T-helper 1 cell treated with Interleukin-12 subunit alpha and Interleukin-12 subunit beta and Interleukin-4 antibody, amounts not matched to agents 30 μg/mL and 1 μg/mL, for 36 hours (primary cell): ENCODE results near the gene ITPK1.
"Not testable (repeated sequence)": the region's sequence is repeated elsewhere in the genome, so short reads cannot be mapped to it uniquely, and the experiment has no call there.

ENCODE experiments used
- H3K27ac Mint-ChIP-seq: one replicate; pipeline ENCODE4 v1.8.0; 2021; ENCODE audit warnings: mild to moderate bottlenecking, mixed read lengths
- H3K27me3 Mint-ChIP-seq: one replicate; pipeline ENCODE4 v1.8.0; 2021; ENCODE audit warnings: low read depth, mixed read lengths
- H3K36me3 Mint-ChIP-seq: one replicate; pipeline ENCODE4 v1.8.0; 2021; ENCODE audit warnings: low read depth, mixed read lengths
- H3K4me1 Mint-ChIP-seq: one replicate; pipeline ENCODE4 v1.8.0; 2021; ENCODE audit warnings: low read depth, mixed read lengths
- H3K4me3 Mint-ChIP-seq: one replicate; pipeline ENCODE4 v1.8.0; 2021; ENCODE audit warnings: mild to moderate bottlenecking, moderate library complexity, mixed read lengths
- H3K9me3 Mint-ChIP-seq: one replicate; pipeline ENCODE4 v1.8.0; 2021; ENCODE audit warnings: mixed read lengths

The ITPK1 gene

DNA sequence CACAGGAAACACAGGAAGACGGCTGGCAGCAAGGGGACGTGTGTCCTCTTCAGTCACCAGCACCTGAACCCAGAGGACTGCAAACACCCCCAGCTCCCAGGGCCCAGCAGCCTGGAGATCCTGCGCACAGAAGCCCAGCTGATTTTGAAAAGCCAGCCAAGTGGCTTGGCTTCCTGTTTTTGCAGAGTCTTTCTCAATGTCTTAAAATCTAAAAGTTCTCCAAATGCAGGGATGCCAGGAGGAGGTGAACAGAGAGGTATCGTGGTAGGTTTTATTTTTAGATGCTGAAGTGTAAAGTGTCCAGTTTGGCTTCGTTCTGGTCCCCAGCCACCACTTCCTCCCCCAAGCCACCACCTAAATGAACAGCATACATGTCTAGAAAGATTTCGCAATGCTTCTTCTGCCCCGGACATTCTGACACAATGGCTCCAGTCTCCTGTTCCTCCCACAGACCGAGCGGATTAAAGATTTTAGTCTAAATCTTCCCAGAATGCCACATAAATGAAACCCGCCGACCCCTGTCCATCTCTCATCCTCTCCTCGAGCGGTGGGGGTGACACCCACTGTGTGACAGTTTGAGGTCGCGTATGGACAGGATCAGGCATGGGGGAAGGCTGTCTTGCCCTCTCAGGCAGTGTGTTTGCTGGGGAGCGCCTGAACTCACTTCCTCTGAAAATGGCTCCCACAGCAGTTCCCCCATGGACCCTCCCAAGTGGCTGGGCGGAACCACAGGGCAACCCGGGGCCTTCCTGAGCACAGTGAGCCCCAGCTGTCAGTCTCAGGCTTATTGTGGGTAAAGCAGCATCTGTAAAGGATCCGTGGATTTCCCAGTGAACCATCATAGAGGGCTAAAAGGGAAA is 41.6 kb downstream of the ITPK1 start:
- Mint-ChIP-seq H3K4me1 (peaks cover 17% of the 10 kb centered on the region), H3K27me3 (no peaks in the 10 kb centered on the region), H3K27ac (peak overlapping the region; percentile 31), H3K36me3 (peaks cover 2% of the 10 kb centered on the region), H3K9me3 (no peaks in the 10 kb centered on the region), H3K4me3 (no peak overlapping the region)

DNA sequence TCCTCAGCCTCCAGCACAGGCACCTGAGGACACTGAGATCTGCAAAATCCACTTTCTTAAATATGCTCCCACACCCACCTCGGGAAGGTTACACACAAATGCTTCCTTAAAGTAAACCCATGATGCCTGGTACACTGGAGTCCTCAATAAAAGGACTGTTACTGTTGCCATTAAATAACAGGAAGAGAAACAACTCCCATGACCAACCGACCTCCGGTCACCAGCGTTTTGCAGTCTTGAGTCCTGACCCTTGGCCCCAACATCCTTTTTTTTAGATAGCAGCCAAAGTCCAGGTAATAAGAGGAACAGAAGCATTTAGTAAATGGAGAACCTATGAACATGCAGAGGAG is 42.4 kb downstream of the ITPK1 start:
- no peak overlapping the region for H3K4me3 Mint-ChIP-seq
- H3K9me3 Mint-ChIP-seq = no peaks in the 10 kb centered on the region
- no peaks in the 10 kb centered on the region for H3K27me3 Mint-ChIP-seq
- no peak overlapping the region for H3K27ac Mint-ChIP-seq
- peaks cover 15% of the 10 kb centered on the region for H3K4me1 Mint-ChIP-seq
- H3K36me3 Mint-ChIP-seq = peaks cover 2% of the 10 kb centered on the region

DNA sequence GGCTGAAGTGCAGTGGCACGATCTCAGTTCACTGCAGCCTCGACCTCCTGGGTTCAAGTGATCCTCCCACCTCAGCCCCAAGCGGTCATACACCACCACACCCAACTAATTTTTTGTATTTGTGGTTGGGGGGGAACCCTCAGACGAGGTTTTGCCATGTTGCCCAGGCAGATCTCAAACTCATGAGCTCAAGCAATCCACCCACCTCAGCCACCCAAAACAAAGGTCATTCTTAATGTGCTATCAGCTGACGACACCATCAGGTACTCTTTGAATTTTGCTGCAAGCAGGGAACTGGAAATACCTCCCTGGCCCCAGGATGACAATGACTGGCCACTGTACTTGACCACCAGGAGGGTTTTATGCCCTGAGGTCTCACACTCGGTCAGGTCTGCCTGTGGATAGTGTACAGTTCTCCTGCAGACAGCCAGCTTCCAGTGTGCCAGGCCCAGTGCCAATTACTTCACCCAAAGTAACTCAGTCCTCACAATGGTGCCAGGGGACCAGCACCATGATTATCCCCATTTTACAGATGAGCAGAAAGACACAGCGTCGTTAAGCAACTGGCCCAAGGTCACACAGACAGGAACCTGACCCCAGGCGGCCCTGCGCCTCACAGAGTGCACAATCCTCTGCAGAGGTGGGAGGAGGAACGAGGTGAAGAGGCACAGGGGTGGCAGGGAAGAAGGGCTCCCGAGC is 42.9 kb downstream of the ITPK1 start:
- Mint-ChIP-seq H3K36me3 (peaks cover 2% of the 10 kb centered on the region), H3K27ac (no peak overlapping the region), H3K4me3 (no peak overlapping the region), H3K4me1 (peaks cover 15% of the 10 kb centered on the region), H3K27me3 (no peaks in the 10 kb centered on the region), H3K9me3 (no peaks in the 10 kb centered on the region)

DNA sequence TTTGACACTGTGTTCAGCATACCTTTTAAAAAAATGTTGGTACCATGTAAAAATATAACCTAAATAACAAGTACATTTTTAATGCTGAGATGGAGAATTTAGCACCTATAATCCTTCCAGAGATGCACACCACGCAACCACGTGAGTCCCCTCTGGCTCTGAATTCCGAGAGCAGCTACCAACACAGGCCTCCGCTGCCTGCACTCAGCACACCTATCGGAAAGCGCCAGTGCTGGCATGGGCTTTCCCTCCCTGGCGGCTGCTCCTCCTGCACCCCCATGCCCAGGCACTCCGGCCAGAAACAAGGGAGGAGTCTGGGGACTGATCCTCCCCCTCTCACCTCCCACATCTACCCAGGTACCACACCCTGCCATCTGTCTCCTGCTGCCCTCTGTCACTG is 47.0 kb downstream of the ITPK1 start:
- H3K36me3 Mint-ChIP-seq = no peaks in the 10 kb centered on the region
- H3K9me3 Mint-ChIP-seq = no peaks in the 10 kb centered on the region
- no peaks in the 10 kb centered on the region for H3K27me3 Mint-ChIP-seq
- H3K4me1 Mint-ChIP-seq = peaks cover 36% of the 10 kb centered on the region
- H3K27ac Mint-ChIP-seq = no peak overlapping the region
- H3K4me3 Mint-ChIP-seq = no peak overlapping the region

DNA sequence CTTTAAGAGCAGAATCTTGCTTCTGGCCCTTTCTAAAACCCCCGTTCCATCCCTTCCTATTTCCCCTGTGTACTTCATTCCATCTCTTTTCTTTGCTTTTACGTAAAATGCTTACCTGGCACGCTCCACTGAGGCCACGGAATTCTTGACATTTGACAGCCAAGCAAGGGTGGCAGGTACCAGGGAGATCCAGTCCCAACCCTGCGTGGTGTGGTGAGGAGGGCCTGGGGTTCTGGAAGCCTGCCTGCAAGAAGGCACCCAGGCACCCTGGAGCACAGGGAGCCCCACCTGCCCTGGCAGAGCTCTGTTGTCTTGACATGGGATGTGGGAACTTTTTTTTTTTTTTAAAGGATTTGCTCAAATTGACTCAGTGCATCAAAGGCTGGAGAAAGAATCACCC is 48.6 kb downstream of the ITPK1 start:
- H3K9me3 Mint-ChIP-seq = no peaks in the 10 kb centered on the region
- H3K27me3 Mint-ChIP-seq = no peaks in the 10 kb centered on the region
- no peak overlapping the region for H3K27ac Mint-ChIP-seq
- no peak overlapping the region for H3K4me3 Mint-ChIP-seq
- H3K36me3 Mint-ChIP-seq = no peaks in the 10 kb centered on the region
- H3K4me1 Mint-ChIP-seq = peaks cover 31% of the 10 kb centered on the region

DNA sequence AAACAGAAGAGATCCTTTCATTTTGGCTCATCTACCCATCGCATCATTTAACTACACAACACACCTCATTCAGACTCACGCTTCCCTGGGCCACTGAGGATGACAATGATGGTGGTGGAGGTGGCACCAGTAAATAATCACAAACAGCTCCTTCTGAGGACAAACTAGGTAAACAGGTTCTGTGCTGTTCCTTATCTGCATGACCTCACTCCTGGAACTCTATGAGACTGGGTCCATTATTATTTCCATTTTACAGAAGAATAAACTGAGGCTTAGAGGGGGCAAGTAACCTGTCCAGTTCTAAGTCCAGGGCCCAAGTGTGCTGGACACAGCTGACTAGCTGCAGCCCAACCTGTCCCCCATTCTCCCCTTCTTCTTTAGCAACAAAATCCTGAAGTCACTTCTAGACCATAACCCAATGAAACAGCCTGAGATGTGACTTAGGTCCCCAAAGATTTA is 50.4 kb downstream of the ITPK1 start:
- peaks cover 40% of the 10 kb centered on the region for H3K4me1 Mint-ChIP-seq
- peak overlapping the region; percentile 75 for H3K27ac Mint-ChIP-seq
- H3K9me3 Mint-ChIP-seq = no peaks in the 10 kb centered on the region
- no peaks in the 10 kb centered on the region for H3K27me3 Mint-ChIP-seq
- H3K36me3 Mint-ChIP-seq = no peaks in the 10 kb centered on the region
- H3K4me3 Mint-ChIP-seq = no peak overlapping the region

DNA sequence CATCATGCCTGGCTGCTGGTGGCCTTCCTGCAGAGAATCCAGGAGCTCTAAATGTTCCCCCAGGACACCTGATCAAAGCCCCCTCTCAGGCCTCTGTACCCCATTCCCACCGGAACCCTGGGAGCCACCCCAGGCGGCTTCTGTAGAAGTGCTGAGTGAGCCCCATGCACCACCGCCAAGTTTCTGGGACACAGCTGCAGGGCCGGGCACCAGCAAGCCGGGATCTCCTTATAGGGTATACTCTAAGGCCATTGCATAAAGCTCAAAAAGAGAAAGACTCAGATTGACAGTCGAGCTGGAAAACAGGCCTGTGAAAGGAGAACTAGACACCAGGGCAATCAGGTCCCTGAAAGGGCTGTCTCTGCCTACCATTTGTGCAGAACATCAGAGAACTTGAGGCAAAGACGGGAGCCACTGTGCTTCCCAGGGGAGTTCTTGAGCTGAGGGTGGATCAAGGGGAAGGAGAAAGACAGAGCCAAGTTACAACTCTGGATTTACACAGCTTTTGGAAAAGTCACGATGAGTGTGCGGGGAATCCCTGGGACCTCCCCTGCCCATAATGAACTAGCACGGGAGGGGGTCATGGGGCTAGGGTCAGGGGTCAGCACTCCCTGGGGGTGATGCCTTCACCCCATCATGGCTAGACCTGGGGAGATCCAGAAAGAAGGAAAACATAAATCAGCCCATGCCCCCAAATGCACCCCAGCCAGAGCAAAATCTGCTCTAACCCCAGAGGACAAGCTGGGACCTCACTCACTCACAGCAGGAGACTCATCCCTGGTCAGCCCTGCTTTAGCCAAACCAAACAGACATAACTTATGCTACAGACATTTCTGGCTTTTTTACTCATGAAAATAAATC is 51.1 kb downstream of the ITPK1 start:
- Mint-ChIP-seq H3K36me3 (no peaks in the 10 kb centered on the region), H3K27ac (peak overlapping the region; percentile 75), H3K27me3 (no peaks in the 10 kb centered on the region), H3K9me3 (no peaks in the 10 kb centered on the region), H3K4me1 (peaks cover 43% of the 10 kb centered on the region), H3K4me3 (no peak overlapping the region)

DNA sequence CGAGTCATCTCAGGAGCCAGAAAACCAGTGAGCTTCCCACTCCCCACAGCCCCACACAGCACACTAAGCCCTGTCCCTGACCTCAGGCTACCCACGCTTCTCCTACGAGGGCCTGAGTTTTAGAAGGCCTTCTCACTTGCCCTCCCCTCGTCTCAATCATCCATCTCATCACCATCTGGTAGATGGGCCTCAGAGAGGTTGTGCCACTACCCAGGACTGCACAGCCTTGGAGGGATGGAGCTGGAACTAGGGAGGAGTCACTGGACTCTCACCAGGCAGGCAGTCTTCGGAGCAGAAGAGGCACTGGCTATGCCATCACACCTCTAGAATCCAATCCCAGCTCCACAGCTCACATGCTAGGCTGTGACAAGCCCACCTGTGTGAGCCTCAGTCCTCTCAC is 52.3 kb downstream of the ITPK1 start:
- H3K4me3 Mint-ChIP-seq = no peak overlapping the region
- peaks cover 43% of the 10 kb centered on the region for H3K4me1 Mint-ChIP-seq
- no peaks in the 10 kb centered on the region for H3K36me3 Mint-ChIP-seq
- no peaks in the 10 kb centered on the region for H3K9me3 Mint-ChIP-seq
- H3K27ac Mint-ChIP-seq = no peak overlapping the region
- H3K27me3 Mint-ChIP-seq = no peaks in the 10 kb centered on the region

DNA sequence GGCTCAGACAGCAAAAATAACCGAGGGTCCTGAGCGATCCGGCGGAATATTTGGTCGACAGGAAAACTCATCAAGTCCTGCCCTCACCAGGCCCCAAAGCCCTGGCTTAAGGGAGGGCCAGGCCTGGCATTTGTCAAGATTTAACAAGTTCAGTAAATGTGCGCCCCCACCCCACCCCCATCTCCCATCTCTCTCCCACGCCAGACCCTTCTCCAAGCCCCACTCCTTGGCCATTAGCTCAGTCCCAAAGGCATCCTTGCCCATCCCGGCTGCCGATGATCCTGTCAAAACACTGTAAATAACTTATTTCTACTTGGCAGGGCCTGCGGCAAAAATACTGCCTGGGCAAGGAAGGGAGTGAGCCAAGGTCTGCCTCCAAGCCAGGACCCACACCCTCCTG is 52.8 kb downstream of the ITPK1 start:
- no peak overlapping the region for H3K27ac Mint-ChIP-seq
- no peaks in the 10 kb centered on the region for H3K36me3 Mint-ChIP-seq
- H3K9me3 Mint-ChIP-seq = no peaks in the 10 kb centered on the region
- H3K4me3 Mint-ChIP-seq = no peak overlapping the region
- peaks cover 43% of the 10 kb centered on the region for H3K4me1 Mint-ChIP-seq
- no peaks in the 10 kb centered on the region for H3K27me3 Mint-ChIP-seq

DNA sequence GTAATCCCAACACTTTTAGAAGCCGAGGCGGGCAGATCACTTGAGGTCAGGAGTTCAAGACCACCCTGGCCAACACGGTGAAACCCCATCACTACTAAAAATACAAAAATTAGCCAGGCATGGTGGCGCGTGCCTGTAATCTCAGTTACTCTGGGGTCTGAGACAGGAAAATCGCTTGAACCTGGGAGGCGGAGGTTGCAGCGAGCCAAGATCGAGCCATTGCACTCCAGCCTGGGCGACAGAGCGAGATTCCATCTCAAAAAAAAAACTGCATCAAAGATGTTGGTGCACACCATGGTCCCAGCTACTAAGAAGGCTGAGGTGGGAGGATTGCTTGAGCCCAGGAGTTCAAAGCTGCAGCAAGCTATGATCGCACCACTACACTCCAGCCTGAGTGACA is 53.7 kb downstream of the ITPK1 start:
- H3K4me1 Mint-ChIP-seq = peaks cover 38% of the 10 kb centered on the region
- not testable (repeated sequence) for H3K36me3 Mint-ChIP-seq, H3K4me3 Mint-ChIP-seq, H3K27me3 Mint-ChIP-seq, H3K27ac Mint-ChIP-seq, H3K9me3 Mint-ChIP-seq

DNA sequence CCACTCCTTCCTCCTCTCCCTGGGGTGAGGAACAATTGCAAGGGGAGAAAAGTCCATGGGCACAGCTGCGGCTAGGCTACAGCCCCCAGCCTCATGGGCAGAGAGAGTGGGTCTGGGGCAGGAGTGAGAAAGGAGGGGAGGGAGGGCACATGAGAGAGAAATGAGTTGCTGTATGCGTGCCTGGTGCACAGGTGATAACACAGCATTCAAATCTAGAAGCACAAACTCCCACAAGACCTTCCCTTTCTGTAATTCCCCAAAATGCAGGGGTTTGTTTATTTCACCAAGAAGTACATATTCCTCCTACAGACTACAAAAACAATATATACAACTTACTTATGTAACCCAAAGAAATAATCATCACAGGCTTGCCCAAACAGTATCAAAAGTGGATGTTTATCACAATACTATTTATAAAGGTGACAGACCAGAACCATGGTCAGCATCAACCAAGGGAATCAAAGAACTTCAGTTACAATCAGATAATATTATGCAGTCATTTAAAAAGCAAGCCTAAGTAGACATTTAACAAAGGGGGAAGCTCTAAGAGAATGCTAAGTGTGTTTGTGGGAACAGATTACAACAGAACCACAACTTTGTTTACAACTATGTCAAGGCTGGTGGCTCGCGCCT is 54.2 kb downstream of the ITPK1 start:
- Mint-ChIP-seq H3K4me3 (no peak overlapping the region), H3K27ac (no peak overlapping the region), H3K4me1 (peaks cover 33% of the 10 kb centered on the region), H3K9me3 (no peaks in the 10 kb centered on the region), H3K27me3 (no peaks in the 10 kb centered on the region), H3K36me3 (no peaks in the 10 kb centered on the region)

DNA sequence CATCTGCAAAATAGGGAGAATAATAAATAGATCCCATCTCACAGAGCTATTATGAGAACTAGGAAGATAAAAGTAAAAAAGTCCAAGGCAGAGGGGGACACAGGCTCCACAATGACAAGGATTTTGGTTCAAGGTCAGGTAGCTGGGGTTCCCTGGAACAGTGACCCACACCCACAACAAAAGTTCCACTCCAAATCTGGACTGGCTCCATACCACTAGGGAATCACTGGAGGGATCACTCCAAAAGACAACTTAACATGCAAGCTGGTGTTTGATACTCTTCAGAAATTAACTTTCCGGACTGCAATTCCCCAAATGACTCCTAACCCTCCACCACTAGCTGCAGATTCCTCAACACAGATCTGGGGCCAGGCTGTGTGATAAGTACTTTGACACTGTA is 54.9 kb downstream of the ITPK1 start:
- H3K9me3 Mint-ChIP-seq = no peaks in the 10 kb centered on the region
- H3K27me3 Mint-ChIP-seq = no peaks in the 10 kb centered on the region
- H3K4me3 Mint-ChIP-seq = no peak overlapping the region
- no peaks in the 10 kb centered on the region for H3K36me3 Mint-ChIP-seq
- H3K4me1 Mint-ChIP-seq = peaks cover 28% of the 10 kb centered on the region
- H3K27ac Mint-ChIP-seq = no peak overlapping the region

DNA sequence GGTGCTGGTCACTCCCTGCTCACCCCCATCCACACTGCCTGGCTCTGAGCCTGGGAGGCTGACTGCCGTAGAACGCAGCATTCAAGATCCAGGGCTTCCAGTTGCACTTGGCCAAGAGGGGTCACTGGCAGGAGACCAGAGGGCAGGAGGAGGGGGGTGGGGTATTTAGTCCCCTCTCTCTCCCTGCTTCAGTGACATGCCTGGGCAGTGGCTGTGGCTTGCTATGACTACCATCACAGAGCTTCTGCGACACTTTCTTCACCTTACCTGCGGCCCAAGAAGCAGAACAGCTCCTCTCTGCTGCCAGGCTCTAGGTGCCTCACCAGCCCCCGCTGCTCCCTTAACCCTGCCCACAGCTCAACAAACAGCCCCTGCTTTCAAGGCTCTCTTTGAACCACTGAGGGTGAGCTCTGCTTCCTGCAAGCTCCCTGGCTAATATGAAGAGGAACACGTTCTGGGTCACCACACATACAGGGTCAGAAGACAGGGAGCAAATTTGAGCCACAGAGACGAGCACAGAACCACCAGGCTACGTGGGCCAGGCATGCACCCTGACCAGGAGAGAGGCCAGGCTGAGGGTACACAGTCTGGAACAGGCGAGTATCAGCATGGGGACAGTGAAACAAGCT is 55.7 kb downstream of the ITPK1 start:
- no peaks in the 10 kb centered on the region for H3K9me3 Mint-ChIP-seq
- peaks cover 20% of the 10 kb centered on the region for H3K4me1 Mint-ChIP-seq
- H3K27me3 Mint-ChIP-seq = no peaks in the 10 kb centered on the region
- H3K36me3 Mint-ChIP-seq = no peaks in the 10 kb centered on the region
- H3K4me3 Mint-ChIP-seq = no peak overlapping the region
- H3K27ac Mint-ChIP-seq = no peak overlapping the region

DNA sequence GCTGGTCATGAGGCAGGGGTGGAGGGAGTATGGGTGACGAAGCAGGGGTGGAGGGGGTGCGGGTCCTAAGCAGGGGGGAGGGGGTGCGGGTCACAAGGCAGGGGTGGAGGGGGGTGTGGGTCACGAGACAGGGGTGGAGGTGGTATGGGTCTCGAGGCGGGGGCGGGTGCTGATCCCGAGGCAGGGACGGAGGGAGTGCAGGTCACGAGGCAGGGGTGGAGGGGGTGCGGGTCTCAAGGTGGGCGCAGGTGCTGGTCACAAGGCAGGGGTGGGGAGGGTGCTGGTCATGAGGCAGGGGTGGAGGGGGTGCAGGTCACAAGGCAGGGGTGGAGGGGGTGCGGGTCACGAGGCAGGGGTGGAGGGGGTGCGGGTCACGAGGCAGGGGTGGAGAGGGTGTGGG is 56.5 kb downstream of the ITPK1 start:
- Mint-ChIP-seq H3K9me3 (no peaks in the 10 kb centered on the region), H3K27me3 (no peaks in the 10 kb centered on the region), H3K27ac (no peak overlapping the region), H3K36me3 (no peaks in the 10 kb centered on the region), H3K4me1 (peaks cover 13% of the 10 kb centered on the region), H3K4me3 (no peak overlapping the region)
